Measurements from ENCODE around the gene SPHKAP.

- TF ChIP-seq CTCF (conservative IDR thresholded peaks at IDR 0.05; ENCODE audit: low read length) (no peak), EZH2phosphoT487 (IDR thresholded peaks at IDR 0.05; ENCODE audit: borderline replicate concordance) (no peak)
Observed at GRCh38 chr2:227996366-227996765, 185.1 kb downstream of the SPHKAP start.

Data from Loucy (cell line).